DMS79 (cell line): Measurements from ENCODE around the gene THBS3.
"Not testable (repeated sequence)": the region's sequence is repeated elsewhere in the genome, so short reads cannot be mapped to it uniquely, and the experiment has no call there.

Experiments used
- DNase-seq: peaks from one replicate; lab custom pipeline; 2025; lab: John Stamatoyannopoulos, UW

Gene THBS3

DNA sequence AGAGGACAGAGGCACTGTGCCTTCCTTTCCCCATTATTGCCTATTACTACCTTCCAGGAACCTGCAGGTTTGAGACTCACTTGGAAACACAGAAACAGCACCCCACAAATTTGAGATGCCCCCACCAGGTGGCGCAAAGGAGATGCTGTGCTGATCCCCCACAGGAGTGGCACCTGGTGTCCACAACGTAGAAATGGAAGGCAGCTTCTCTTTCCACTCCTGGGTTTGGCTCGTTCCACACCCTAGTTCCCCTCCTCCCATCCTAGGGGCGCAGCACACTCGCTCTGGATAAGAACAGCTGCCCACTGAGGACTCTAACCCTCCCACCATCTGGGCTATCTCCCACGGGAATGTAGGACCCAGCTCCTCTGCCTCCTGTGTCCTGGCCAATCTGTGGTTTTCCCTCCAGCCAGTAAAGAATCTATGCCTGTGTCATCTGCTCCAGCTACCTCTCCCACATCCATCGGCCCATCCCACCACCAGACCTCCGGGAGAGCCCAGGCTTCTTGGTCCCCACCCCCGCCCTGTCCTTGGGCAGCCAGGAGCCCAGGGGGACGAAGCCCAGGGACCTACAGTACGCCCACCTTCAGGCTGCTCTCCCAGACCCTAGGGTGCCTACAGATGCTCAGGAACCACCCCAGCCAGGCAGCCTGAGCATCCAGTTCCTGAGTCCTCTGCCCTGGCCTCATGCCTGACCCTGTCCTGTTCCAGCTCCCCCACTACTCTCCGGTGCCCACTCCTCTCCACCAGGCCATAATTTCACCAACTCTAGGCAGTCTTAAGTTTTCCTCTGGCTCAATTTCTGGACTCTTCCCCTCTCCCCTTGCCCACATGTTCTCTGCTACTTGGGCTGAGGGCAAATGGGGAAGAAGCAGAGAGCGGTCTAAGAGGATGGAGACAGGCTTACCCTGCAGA, 549 bp downstream of the THBS3 start:
- DNase-seq = peak; percentile 59

- no peak for DNase-seq
Measured at GRCh38 chr1:155205969-155206593, 1.6 kb downstream of the THBS3 start.

DNA sequence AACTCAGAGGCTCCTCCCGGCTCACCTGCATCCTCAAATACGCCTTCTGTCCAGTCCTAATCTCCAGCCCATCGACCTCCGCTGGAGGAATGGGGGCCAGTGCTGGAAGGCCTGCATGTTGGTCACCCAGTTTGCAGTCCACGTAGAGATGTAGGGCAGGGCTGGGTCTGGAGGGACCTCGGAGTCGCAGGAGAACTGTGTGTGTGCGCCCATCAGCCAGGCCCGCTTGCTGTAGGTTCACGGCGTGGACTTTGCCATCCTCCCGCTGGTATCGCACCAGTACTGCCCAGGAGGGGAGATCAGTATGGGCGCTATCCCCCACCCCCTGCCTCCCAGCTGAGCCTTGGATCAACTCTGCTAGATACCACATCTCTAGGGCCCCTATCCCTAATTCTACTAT, 2.7 kb downstream of the THBS3 start:
- DNase-seq = no peak

DNA sequence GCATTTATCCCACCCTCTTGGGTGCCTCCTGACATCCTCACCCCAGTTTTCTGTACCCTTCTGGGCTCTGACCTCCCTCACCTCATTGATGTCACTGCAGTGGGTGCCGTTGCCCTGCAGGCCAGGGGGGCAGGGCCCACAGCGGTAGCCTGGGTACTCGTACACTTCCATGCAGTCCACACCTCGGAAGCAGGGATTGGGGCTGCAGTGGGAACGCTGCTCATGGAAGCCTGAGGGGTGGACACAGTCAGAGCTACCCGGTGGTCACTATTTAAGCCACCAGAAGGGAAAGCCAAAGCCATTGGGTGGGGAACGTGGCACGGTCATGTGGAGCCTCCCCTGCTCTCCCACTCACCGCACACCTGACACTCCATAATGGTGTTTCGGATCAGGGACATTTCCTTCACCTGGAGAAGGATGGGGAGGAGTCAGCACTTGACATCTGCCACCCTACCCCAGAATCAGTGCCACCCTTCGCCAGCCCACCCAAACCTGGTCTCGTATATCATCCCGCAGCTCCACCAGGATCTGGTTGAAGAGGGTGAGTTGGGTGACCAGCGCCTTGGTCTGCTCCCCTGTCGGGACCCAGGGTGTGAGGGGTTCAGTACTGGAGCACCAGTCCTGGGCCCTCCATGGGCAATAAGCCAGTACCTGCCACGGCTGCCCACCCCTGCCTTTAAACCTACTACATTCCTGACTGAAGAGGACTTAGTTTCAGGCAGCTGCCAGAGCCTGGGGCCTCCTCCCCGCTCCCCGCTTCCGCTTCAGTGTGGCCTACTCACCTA, 4.8 kb downstream of the THBS3 start:
- no peak for DNase-seq

DNA sequence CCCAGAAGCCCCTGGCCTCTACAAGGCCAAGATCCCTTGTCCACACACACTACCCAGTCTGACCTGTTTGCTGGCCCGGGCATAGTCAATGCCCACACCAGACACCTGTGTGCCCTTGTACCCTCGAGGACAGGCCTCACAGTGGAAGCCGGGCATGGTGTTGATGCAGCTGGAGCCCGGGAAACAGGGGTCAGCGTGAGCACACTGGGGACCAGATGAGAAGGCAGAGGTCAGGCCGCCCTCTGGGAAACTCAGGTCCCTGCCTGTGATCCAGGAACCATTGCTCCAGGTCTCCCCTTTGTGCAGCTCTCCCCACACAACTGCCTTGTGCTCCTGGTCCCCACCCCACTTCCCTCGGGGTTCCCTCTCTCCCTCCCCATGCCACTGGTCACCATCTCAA, 5.5 kb downstream of the THBS3 start:
- DNase-seq = no peak

DNA sequence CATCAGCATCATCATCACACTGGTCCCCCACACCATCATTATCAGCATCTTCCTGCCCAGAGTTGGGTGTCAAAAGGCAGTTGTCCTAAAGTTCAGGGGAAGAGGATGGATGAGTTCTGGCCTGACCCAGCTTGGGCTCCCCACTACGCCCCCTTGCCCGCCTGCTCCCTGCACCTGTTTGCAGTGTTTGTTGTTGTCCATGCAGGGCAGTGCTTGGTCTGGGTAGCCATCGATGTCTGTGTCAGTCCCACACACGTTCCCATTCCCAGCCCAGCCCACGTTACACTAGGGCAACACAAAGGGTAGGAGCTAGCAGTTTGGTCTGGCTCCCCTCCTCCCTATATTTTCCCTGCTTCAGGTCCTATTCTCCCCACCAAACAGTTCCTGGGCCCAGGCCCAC, 6.8 kb downstream of the THBS3 start:
- DNase-seq = no peak

DNA sequence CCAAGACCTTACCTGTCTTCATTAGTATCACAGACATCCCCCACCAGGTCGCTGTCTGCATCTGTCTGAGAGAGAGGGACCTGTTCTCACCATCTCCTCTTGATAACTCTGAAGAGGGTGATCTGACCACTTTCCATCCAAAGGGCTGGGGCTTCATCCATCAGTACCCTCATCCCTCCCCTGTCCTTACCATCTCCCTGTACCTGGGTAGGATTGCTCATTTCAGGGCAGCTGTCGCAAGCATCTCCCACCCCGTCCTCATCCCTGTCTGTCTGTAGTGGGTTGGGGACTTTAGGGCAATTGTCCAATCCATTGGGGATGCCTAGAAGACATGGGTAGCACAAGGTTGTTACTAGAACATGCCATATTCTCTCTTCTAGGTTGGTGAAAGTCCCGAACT, 7.9 kb downstream of the THBS3 start:
- DNase-seq = no peak

GRCh38 chr1:155198547-155198906, 9.2 kb downstream of the THBS3 start:
- no peak for DNase-seq

DNA sequence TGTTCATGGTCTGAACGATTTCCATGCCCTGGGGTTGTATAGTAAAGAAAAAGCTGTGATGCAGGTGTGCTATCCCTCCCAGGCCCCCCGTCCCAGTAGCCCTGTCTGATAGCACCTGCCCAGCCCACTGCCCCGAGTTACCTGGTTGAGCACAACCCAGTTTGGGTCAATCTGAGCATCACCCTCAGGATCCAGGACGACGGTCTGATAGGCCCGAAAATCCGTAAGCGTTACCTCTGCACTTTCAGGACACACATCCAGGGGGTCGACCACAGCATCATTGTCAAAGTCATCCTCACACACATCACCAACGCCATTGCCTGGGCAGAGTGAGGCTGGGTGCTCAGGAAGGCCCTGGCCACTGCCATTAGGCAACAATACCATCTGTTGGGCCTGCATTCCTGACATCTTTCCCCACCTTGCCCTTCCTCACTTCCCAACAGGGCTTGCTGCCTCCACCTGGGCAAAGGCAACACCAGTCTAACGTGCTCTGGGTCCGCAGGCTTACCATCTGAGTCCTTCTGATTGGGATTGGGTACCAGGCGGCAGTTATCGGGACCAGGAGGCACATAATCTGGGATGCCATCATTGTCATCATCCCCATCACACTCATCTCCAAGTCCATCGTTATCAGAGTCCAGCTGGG, 9.7 kb downstream of the THBS3 start:
- no peak for DNase-seq

- no peak for DNase-seq
Measured at GRCh38 chr1:155196893-155197638, 10.6 kb downstream of the THBS3 start.

- no peak for DNase-seq
Measured at GRCh38 chr1:155196103-155196892, 11.4 kb downstream of the THBS3 start.

DNA sequence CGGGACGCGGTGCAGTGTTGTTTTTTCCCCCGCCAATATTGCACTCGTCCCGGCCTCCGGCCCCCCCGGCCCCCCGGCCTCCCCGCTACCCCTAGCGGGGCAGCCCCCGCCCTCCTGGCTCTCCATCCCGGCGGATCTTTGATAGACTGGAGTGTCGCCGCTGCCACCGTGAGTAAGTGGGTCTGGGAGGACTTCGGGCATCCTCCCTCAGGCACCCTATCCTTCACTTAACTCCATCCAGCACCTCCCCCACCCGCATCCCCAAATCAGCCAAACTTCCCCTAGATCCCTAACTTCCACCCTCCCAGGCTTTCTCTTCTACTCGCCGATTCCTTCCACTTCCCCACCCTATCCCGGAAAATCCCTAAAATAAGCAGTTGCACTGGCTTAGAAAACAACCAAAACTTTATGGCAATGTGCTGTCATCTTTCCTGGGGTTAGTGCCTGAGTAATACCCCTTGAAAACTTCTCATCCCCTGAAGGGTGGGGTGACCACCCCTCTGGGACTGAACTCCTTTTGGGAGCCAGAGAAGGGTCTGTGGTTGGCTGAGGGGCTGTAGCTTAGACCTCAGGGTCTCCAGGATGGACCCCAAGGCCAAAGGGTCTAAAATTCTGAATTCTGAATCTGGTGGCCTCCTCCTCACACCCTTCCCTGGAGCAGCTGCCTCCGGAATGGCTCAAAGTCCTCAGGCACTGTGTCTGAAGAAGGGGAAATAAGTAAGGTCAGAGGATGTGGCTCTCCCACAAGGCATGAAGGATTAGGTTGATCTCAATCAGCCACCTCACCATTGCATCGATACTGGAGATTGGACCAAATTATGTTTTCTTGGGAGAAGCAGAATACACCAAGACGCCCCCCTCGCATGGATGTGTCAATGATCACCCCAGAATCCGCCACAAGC, 12.2 kb downstream of the THBS3 start:
- no peak for DNase-seq

GRCh38 chr1:155193991-155194240, 13.8 kb downstream of the THBS3 start:
- DNase-seq = not testable (repeated sequence)

- DNase-seq = peak; percentile 90
Measured at GRCh38 chr1:155193275-155193990, 14.3 kb downstream of the THBS3 start.

DNA sequence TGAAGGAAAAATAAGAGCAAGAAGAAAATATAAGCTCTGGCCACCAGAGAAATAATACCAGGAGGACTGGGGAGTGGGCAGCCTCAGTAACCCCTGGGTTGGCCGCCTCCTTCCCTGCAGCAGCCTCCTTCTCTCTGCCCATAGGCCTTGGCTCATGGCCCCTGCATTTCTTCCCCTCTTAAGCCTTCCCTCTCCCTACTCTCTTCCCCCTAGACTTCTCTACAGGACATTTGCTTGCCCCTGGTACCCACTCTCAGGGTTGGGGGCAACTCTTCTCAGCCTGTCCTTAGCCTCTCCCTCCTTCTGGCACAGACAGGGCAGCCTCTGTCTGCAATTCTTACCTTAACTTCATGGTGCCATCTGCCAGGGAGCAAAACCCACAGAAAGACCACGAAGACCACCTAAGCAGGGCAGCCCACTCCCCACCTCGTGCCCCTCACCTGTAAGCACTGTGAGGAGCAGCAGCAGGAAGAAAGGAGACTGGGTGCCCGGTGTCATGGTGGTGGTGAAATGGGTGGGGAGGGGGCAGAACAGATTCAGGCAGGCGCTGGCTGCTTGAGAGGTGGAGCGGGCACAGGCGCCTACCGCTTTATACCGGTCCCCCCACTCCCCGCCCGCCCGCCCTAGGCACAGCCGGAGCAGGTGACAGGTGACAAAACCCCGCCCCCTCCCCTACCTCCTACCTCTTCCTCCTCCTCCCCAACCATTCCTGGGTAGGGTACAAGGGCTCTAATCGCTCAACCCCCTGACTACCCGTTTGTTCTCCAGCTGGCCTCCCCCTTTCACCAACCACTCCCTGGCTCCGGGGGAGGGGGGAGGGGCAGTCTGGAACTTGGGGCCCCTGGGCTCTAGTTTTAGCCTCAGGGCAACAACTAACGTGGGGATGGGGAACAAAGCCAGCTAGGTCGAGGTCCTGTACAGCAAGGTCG, 15.1 kb downstream of the THBS3 start:
- DNase-seq = peak; percentile 66

DNA sequence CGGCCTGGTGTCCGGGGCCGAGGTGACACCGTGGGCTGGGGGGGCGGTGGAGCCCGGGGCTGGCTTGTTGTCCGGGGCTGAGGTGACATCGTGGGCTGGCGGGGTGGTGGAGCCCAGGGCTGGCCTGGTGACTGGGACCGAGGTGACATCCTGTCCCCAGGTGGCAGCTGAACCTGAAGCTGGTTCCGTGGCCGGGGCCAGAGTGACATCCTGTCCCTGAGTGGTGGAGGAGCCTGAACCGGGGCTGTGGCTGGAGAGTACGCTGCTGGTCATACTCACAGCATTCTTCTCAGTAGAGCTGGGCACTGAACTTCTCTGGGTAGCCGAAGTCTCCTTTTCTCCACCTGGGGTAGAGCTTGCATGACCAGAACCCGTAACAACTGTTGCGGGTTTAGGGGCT, 15.8 kb downstream of the THBS3 start:
- no peak for DNase-seq

DNA sequence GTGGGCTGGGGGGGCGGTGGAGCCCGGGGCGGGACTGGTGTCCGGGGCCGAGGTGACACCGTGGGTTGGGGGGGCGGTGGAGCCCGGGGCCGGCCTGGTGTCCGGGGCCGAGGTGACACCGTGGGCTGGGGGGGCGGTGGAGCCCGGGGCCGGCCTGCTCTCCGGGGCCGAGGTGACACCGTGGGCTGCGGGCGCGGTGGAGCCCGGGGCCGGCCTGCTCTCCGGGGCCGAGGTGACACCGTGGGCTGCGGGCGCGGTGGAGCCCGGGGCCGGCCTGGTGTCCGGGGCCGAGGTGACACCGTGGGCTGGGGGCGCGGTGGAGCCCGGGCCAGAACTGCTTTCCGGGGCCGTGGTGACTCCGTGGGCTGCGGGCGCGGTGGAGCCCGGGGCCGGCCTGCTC, 17.8 kb downstream of the THBS3 start:
- not testable (repeated sequence) for DNase-seq

DNA sequence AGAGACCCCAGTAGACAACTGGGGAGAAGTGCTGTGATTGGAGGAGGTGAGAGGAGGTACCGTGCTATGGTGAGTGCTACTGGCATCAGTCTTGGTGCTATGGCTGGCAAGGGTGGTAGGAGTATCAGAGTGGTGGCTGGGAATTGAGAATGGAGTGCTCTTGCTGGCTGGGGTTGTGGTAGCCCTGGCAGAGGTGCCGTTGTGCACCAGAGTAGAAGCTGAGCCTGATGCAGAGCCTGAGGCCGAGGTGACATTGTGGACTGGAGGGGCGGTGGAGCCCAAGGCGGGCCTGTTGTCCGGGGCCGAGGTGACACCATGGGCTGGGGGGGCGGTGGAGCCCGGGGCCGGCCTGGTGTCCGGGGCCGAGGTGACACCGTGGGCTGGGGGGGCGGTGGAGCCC, 19.4 kb downstream of the THBS3 start:
- no peak for DNase-seq
